Endothelial cell of umbilical vein (primary cell): ENCODE results near the gene GNAQ.

ENCODE experiments used
- JUN ChIP-seq: IDR thresholded peaks from 2 replicates; pipeline ENCODE4 v1.6.1; 2011; ENCODE audit warnings: borderline replicate concordance, low read depth; ENCODE audit not compliant: insufficient read length, insufficient read depth
- TF ChIP-seq, protein P1 (sequence below), 2 donors: IDR thresholded peaks; 1 replicate in 1 of 2; 2 replicates in 1 of 2; pipeline ENCODE4 v1.5.1; 2011; ENCODE audit warnings: low read length in 2 of 2, mild to moderate bottlenecking in 2 of 2, moderate library complexity in 2 of 2, control low read depth in 1 of 2, inconsistent platforms in 1 of 2, low read depth in 1 of 2; ENCODE audit not compliant: insufficient read depth in 1 of 2; ENCODE audit errors: extremely low read depth in 1 of 2
- TF ChIP-seq, protein P2 (sequence below): IDR thresholded peaks from 2 replicates; pipeline ENCODE4 v1.6.1; 2011; ENCODE audit not compliant: insufficient read depth, insufficient read length

DNA sequence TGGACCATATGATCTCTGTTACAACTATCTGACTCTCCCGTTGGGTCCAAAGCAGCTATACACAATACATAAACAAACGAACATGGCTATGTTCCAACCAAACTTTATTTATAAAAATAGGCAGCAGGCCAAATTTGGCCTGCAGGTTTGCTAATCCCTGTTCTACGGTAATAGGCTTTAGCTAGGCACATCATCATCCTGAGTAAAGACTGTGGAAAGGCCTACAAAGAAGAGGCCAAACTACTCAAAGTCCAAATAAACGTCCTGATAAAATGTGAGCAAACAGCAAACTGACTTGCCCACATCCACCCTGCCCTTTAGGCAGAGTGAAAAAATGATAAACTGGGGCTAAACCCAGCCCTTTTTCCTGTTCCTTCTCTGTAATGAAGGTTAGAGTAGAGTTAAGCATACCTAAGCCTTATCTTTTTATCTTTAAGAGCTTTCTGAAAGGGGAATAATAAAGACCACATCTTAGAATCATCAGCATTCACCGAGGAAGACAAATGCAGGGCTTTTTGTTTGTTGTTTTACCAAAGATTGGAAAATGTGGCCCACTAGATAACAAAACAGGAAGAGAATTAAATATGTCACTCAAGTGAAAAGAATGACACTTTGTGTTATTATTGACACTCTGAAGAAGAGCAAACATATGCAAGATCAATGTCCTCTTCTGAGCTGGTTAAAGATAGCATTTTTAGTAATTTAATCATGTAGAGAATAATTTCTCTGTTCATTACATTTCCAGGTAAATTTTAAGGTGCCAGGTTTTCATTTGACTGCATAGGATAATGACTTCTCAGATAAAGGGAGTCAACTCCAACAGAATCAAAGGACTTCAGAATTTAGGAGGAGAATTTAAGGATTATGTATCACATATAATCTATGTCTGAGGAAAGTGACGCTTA lies 223.5 kb downstream of the GNAQ start:
- TF ChIP-seq, protein P1, sequence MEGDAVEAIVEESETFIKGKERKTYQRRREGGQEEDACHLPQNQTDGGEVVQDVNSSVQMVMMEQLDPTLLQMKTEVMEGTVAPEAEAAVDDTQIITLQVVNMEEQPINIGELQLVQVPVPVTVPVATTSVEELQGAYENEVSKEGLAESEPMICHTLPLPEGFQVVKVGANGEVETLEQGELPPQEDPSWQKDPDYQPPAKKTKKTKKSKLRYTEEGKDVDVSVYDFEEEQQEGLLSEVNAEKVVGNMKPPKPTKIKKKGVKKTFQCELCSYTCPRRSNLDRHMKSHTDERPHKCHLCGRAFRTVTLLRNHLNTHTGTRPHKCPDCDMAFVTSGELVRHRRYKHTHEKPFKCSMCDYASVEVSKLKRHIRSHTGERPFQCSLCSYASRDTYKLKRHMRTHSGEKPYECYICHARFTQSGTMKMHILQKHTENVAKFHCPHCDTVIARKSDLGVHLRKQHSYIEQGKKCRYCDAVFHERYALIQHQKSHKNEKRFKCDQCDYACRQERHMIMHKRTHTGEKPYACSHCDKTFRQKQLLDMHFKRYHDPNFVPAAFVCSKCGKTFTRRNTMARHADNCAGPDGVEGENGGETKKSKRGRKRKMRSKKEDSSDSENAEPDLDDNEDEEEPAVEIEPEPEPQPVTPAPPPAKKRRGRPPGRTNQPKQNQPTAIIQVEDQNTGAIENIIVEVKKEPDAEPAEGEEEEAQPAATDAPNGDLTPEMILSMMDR (IDR thresholded peaks at IDR 0.05; ENCODE audit: extremely low read depth in 1 of 2, insufficient read depth in 1 of 2, low read depth in 1 of 2, low read length in 2 of 2), result no peak
- TF ChIP-seq, protein P2, sequence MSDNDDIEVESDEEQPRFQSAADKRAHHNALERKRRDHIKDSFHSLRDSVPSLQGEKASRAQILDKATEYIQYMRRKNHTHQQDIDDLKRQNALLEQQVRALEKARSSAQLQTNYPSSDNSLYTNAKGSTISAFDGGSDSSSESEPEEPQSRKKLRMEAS, result no peak
- no peak for TF ChIP-seq JUN
